ENCODE data around the gene NLRP10.

- no peak for TF ChIP-seq CTCF (conservative IDR thresholded peaks at IDR 0.05 in 1 of 2, IDR thresholded peaks at IDR 0.05 in 1 of 2; ENCODE audit: low read depth in 1 of 2, low read length in 2 of 2)
- TF ChIP-seq EZH2 (IDR thresholded peaks at IDR 0.05; ENCODE audit: low read length, missing control alignments), result no peak
These were observed 15.3 kb downstream of the NLRP10 start for GRCh38 chr11:7949934-7950333.

All from fibroblast of lung (primary cell).